T-helper 1 cell treated with Interleukin-12 subunit alpha and Interleukin-12 subunit beta and Interleukin-4 antibody, amounts not matched to agents 30 ng/mL and 1 ng/mL, for 36 hours (primary cell): ENCODE measurements around the gene DHX16. TPM values are rescaled to one million over a fixed set of nuclear protein-coding genes. Genes with fewer than 3 reads are reported as not detected.

Source experiments
- intact Hi-C: fragments of 100-400 bp; cut with micrococcal nuclease; formaldehyde crosslinking; loops from one replicate; pipeline ENCODE4 v1.15.1; 2024
- total RNA-seq: library from RNA; stranded (reverse); gene quantifications from 2 replicates; pipeline ENCODE4 v1.2.3, GENCODE V29; 2022

DHX16 gene
- total RNA-seq, 1 donor from 2014 or later: 51.0 TPM

DNA sequence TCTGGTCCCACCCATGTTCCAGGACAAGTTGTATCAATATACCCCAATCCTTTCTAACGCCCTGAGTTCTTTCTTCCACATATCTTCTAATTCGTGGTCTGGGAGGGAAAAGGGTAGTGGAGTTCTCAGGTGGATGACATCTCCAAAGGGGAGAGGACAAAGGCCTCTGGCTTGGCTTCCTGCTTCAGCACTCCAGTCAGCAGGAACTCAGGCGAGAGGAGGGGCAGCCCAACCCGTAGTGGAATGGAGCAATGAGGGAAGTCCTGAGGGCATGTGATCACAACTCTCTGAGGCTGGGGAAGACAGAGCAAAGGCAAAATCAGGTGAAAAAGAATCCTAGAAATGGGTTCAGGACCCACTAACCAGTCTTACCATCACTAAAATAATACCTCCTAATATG is 27.5 kb upstream of the DHX16 start:
- intact Hi-C loops: no loop called here

DNA sequence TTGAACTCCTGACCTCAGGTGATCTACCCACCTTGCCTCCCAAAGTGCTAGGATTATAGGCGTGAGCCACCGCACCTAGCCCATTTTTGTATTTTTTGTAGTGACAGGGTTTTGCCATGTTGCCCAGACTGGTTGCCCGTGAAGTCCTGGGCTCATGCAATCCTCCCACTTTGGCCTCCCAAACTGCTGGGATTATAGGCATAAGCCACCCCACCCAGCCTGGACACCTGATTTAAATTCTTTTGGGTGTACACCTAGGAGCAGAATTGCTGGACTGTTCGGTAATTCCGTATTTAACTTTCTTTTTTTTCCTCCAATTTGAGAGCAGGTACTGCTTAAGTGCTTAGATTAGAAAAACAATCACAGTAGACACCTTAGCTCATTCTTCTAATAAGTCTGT is 23.6 kb upstream of the DHX16 start:
- intact Hi-C loops: no loop called here

DNA sequence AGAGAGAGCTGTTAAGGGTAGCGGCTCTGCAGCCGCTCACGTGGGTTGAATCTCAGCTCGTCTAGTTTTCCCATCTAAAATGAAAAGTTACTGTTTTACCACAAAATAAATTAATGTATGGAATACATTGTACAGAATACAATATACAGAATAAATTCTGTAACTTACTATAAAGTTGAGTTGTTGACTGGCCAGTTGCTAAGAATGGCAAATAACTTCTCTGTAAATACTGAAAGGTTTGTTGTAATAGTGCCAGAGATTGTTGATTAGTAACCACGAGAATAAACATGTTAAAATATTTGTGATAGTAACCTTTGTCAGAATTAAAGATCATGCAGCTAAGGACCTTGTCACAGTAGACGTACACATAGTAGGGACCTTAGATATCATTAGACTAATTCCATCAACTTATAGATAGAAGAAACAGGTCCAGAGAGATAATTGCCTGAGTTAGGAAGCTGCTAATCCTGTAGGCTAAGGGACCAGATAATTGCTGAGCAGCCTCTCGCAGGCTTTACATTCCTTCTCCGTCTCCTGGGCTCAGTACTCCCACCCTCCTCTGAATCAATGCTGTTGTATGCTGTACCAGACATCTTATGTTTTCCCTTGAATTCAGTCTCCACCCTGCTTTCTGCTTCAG is 18.5 kb upstream of the DHX16 start:
- intact Hi-C loops: no loop called here

DNA sequence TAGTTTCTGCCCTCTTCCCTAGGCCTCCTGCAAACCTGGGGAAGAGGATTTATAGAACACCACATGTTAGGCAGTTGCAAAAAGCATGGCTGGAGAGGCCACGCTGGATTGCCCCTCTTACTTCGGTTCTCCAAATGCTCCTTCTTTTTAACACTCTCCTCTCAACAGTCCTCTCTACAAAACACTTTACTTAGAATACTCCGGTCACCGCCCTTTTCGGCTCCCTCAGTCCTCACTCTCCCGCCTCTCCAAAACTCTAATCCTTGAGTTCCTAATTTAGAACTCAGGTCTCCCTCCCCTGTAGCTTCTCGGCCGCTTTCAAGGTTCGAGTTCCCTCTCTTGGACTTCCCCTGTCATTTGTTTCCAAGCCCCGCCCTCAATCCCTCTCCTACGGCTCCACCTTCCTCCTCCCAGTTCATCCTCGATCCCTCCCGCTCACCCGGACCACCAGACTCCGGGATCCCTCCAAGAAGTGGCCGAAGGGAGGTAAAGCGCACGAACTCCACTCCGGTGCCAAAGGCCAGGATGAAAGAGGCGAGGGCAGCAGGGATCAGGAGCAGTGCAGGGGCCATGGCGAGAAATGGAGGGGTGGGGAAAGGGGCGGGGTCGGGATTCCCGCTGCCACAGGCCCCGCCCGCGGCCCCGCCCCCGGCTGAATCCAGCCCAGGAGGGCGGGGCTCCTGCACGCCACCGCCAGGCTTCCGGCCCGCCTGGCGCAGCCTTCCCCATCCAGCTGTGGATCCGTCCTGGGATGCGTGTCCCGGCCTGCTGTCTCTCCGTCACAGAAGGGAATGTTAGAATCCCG is 17.8 kb upstream of the DHX16 start, which contains the start of gene NRM:
TSS of gene NRM (minus strand) at position 582 of the 805 bp plus-strand sequence. CDS start at position 572, 10 bp downstream.
- intact Hi-C loops: loop anchor here (1.0 kb wide), 1 partner anchor 8 kb away; no protein-coding TSS in a partner anchor

DNA sequence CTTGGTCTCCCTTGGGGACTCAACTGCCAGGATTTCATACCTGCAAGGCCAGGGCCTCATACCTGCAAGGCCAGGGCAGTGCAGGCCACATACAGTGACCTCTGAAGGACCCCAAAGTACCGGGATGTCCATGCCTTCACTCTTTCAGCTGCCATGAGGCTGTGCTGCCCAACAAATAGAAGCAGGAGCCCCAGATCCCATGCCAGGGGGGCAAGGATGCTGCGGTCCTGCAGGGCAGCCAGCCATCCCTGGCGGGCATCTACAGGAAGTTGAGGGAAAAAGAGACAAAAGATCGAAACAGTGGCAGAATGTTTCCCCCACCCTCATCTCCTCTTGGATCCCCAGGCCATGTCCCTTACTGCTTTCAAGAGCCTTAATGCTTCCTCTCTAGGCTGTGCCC is 17.2 kb upstream of the DHX16 start:
- intact Hi-C loops: loop anchor here (1.0 kb wide), 1 partner anchor 8 kb away; no protein-coding TSS in a partner anchor

DNA sequence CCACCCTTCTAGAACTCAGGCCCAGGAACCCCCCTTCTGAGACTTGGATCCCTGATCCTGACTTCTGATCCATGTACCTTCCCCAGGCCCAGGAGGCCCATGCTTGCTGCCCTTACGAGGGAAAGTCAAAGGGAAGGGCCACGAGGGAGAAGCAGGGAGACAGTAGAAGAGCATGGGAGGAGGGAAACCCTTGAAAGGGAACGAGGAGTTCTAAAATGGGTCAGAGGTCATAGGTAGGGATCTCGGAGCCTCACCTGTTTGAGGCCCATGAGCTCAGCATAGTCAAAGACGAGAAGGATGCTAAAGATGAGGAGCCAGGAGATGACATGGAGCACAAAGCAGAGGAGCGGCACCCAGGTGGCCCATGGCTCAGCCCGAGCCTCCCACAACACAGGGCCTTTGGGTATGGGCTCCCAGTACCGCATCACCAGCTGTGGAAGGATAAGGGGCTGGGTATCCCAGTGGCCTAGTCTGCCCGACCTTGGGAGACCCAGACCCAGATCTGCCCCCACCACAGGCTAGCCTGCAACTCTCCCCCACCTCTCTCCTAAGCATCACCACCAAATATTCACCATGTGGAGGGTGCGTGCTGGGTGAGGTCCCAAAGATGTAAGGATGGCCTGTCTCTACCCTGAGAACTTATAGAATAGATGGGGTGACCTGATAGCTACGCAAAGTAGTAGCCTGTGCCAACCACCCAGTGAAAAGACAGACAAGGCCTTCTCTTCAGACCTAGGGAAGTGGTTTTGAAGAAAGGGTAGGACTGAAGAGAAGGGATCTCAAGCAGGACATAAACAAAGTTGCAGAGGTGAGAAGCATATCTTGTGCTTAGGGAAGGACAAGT is 16.4 kb upstream of the DHX16 start:
- intact Hi-C loops: no loop called here

DNA sequence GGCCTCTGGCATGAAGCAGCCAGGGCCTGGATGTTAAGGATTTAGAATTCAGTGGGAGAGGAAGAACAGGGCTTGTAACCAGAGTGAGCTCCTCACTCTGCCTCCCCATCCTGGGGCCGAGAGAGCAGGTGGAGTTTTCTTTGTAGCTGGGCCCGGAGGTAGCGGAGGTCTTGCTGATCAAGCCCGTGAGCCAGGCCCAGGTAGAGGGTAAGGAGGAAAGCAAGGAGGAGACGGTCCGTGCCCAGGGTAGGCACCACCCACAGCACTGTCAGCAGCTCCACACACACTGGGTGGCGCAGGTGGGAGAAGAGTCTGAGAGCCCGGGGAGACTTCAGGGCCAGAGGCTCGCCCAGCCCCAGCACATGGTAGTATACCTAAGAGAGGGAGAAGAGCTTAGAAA is 15.8 kb upstream of the DHX16 start:
- intact Hi-C loops: no loop called here

DNA sequence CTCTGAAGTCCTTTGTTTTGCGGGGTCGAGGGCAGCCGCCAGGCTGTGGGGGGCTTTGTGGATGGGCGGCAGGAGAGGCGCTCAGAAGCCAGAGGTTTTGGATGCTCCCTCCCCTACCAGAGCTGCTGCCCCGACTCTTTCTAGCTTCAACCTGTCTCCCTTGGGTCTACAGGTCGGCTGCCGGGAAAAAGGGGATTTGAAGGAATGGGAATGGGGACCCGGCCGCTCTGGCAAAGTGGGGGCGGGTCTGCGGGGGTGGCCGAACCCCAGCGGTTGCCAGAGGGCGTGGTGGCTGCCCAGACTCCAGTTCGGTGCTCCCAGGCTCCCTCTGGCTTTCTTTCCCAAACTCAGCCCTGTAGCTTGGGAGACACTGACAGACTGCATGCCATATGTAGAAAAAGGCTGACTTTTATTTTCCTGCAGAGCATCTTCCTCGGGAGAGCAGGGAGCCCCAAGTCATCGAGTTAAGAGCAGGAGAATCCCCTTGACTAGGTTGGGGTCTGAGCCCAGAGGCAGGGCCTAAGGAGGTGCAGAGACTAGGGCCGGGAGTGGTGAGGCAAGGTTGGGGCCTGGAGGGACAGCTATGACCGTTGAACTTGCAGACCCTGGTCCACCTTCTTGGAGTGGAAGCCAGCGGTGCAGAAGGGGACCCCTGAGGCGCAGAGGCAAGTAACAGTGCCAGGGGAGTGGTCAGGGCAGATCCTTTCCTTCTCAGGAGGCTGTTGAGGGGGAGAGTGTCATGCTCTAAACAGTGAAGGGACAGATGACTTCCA is 15.0 kb upstream of the DHX16 start:
- intact Hi-C loops: loop anchor here (1.0 kb wide), 2 partner anchors 9 to 29 kb away; partner anchors contain the start of gene MDC1

DNA sequence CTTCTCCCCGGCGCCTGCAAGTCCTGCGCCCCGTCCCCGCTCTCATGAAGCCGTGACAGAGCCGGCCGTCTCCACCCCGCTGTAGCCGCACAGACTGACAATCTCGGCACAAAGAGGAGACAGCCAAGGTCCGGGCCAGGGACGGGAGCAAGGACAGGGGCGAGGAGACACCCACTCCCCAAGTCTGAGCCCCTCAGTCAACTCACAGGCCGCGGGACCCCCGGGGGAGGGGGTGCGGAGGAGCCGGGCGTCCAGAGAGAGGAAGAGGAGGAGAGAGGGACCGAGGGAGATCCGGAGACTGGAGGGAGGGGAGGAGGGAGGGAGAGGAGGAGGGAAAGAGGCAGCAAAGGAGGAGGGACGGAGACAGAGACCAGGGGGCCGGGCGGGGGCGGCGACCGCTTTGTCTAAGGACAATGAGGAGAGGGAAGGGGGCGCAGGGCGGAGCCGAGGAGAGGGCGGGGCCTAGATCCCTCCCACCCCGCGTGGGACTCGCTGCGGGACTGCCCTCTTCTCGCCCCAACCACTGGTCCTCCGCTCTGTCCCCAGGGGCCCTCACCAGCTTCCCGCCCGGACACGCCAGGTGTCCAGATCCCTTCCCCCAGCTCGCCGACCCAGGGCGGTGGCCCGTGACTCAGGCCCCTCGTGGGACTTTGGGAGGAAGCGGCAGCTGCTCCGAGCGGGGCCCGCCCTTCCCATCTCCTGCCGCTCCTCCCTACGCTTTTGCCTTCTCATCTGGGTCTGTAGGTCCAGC is 14.3 kb upstream of the DHX16 start:
- intact Hi-C loops: loop anchor here (1.0 kb wide), 4 partner anchors 8 to 70 kb away; partner anchors contain the start of genes C6orf136, MDC1, MRPS18B and PPP1R10

DNA sequence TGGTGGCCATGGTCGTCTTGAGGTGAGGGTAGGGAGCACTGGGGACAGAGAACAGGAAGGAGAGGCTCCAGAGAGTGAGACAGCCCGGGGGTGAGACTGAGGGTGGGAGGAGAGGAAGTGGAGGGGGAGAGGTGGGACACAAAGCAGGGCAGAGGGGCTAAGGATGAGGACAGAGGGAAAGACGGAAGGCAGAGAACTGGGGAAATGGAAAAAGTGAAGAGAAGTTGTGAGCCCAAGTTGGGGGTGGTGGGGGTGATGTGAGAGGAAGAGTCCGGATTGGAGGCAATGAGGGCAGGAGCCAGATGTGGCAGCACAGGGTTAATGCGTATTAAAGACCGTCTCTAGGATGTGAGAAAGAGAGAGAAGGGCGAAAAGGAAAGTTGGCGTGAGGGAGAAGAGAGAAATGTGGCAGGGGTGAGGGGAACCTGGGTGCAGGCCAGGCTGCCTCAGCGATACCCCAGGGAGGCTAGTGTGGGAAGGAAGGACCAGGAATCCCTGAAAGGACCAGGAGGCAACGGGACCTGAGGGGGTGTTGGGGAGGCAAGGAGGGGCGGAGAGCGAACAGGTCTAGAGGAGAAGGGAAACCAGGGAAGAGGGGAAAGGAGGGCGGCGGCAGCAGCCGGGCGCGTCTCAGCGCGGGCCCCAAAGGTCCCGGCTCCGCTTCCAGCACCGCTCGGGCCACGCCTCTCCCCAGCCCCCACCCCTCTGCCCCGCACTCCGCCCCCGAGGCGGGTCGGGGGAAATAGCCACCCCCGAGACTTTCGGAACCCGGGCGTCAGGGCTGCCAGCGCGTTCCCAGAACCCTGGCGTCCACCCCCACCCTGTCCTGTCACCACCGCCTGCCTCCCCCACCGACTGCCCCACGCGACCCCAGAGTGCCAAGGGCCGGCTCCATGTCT is 13.5 kb upstream of the DHX16 start, which contains the start of gene PPP1R18:
TSS of gene PPP1R18 (minus strand) at position 637 of the 899 bp plus-strand sequence. CDS start at position 10, 627 bp downstream.
- intact Hi-C loops: loop anchor here (1.0 kb wide), 2 partner anchors 39 to 69 kb away; partner anchors contain the start of genes C6orf136, MRPS18B and PPP1R10

DNA sequence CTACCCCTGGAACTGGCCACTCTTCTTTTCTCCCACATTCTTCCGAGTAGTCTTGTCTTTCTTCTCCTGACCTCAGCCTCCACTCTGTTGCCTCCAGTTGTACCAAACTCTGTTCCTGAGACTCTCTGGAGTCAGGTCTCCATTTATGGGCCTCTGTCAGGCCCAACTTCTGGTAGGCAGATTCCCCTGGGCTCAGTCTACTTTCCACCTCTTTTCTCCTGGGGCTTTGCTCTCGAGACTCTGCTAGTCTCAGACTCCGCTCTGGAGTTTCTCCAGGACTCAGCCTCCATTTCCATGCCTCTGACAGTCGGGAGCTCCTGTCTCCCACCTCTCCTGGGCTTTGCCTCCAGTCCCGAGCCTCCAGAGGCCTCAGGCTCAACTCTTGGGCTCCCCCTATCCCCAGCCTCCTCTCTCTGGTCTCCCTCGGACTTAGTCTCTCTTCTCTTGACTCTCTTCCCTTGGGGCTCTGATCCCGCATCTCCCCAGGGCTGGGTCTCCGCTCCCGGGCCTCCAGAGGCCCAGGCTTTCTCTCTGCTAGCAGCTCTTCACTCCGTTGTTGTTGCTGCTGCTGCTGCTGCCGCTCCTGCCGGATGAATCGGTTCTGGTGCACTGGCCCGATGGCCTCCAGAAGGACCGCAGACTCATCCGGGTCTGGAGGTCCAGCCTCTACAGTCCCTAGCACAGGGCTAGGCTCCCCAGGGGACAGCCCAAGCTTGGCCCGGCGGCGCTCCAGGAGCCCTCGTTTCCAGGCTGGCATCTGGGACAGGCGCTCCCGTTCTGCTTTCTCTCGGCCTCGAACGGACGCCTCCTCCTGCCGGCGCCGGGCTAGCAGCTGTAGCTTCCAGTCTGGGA is 12.6 kb upstream of the DHX16 start:
- intact Hi-C loops: loop anchor here (1.0 kb wide), 2 partner anchors 38 to 68 kb away; partner anchors contain the start of genes C6orf136, MRPS18B and PPP1R10

DNA sequence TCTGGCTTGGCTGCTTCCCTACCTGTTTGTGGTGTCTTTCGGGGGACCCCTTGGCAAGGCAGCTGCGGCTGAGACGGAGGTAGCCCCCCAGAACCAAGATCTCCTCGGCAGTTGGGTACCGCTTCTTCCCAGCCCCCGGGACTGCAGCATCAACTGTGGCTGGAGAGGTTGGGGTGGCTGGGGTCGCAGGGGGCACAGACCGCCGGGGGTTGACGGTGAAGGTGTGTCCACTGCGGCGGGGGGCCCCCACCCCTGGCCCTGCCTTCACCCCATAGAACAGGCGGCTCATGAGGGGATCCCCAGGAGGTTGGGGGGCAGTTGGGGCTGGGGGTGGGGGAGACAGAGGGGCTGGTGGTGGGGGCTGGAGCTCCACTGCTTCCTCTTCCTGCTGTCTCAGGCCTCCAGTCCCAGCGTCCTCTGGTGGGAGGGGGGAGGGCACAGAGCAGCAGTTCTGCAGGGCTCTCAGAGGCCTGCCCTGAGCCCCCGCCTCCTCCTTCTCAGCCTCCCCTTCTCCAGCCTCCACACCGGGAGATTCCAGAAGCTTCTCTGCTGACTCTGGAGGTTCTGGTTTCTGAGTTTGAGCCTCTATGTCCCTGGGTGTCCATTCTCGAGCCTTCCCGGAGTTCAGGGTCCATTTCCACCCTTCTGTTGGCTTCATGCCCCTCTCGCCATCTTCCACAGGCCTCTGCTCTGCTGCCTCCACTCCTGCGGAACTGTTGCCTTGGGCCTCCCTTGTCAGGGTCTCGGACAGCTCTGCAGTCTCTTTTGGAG is 11.8 kb upstream of the DHX16 start:
- intact Hi-C loops: loop anchor here (5.0 kb wide), 1 partner anchor 128 kb away; no protein-coding TSS in a partner anchor

DNA sequence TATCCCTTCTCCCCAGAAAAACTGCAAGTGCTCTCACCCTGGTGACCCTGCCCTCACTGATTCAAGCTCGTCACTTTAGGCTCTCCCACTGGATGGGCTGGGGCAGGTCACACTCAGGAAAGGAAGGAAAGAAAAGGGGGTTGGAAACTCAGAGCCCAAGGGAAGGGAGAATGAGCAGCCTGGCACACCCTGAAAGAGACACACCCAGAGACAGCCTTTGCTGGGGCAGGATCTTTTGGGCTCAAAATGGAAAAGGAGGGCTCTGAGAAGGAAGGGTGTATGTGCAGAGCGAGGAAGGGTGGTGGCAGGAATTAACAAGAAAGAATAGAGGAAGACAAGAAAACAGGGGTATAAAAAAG is 11.2 kb upstream of the DHX16 start:
- intact Hi-C loops: loop anchor here (2.0 to 5.0 kb wide), 4 partner anchors 57 to 225 kb away; partner anchors contain the start of genes ATAT1, GNL1, GTF2H4 and PRR3

DNA sequence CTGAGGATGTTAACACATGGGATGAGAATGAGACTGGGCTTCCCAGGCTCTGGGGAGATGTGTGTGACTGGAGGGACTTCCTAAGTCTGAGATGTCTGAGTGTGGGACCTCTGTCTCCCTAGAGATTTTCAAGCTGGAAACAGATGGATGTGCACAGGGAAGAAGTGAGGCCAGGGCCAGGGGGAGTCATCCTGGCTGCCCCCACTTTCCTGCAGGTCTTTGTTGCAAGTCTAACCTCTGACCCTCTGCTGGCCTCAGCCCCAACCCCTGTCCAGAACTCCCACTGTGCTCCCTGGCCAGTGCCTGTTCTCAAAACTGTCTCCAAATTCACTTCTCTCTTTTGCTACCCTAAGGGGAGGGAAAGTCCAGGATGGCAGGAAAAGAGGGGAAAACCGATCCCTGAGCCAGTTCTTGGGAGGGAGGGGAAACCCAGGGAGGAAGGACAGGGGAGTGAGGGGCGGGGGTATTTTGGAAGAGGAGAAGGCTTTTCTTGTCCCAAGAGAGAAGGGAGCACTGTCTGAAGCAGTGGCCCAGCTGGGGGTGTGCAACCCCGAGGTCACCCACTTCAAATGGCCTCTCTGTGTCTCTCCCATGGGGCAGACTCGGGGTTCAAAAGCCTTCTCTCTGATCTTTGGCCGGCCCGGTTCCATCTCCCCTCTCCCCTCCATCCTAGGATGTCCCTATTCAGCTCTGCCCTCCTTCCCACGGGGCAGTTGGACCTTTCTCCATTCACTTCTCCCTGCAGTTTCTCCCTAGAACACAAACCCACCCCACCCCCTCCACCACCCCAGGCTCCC is 10.6 kb upstream of the DHX16 start:
- intact Hi-C loops: loop anchor here (2.0 to 5.0 kb wide), 4 partner anchors 57 to 225 kb away; partner anchors contain the start of genes ATAT1, GNL1, GTF2H4 and PRR3
